Pancreas (tissue), 10 donors: ENCODE data around the gene SYCE1L. TPM values are rescaled to one million over a fixed set of nuclear protein-coding genes. Genes with fewer than 3 reads are reported as not detected.
"Not testable (repeated sequence)": the region's sequence is repeated elsewhere in the genome, so short reads cannot be mapped to it uniquely, and the experiment has no call there.

Experiments
- ATAC-seq, 4 donors: fragments of 200-7000 bp; cut with Tn5 transposase; one replicate each; pipeline versions ENCODE4 v1.8.0 to v1.9.1; 2020; ENCODE audit warnings: mild to moderate bottlenecking in 4 of 4, moderate library complexity in 4 of 4
- DNase-seq, 6 donors: peaks; one replicate each; pipeline ENCODE4 v3.0.0-alpha.2; 2020
- FAIRE-seq: peaks from 2 replicates; lab custom pipeline; 2012; peaks lifted over from hg19 to GRCh38; lab: Jason Lieb, UNC
- H3K27ac ChIP-seq, 4 donors: fragments of 200-600 bp; sonication (generic); 1 replicate in 3 of 4; 2 replicates in 1 of 4; pipeline versions ENCODE4 v1.5.0 to v1.8.0; 2020
- H3K27me3 ChIP-seq, 4 donors: fragments of 200-600 bp; one replicate each; pipeline ENCODE4 v1.8.0; 2021
- H3K36me3 ChIP-seq, 3 donors: fragments of 200-600 bp; sonication (generic) in 1 of 3; one replicate each; pipeline versions ENCODE4 v1.5.0 to v1.8.0; 2020 to 2021
- H3K4me1 ChIP-seq, 3 donors: fragments of 200-600 bp; one replicate each; pipeline ENCODE4 v1.8.0; 2021
- H3K4me3 ChIP-seq, 4 donors: fragments of 200-600 bp; sonication (generic) in 2 of 4; one replicate each; pipeline versions ENCODE4 v1.5.0 to v1.8.0; 2020 to 2021
- H3K9me3 ChIP-seq, 4 donors: fragments of 200-600 bp; one replicate each; pipeline ENCODE4 v1.8.0; 2021
- WGBS, 2 donors: extraction: QIAGEN DNeasy Blood & Tissue Kit; methylation state at CpG; one replicate each; pipeline ENCODE4 v1.1.7; 2013; 5-methylcytosine and 5-hydroxymethylcytosine counted together
- intact Hi-C, 3 donors: fragments of 100-400 bp; cut with DNase I; formaldehyde crosslinking; loops; one replicate each; pipeline versions ENCODE4 v1.11.1 to v1.14.2; 2022
- polyA plus RNA-seq, 2 donors: library from polyadenylated mRNA; stranded (reverse); fragments of 200-250 nt; gene quantifications; one replicate each; pipeline ENCODE4 v1.2.3, GENCODE V29; 2013
- total RNA-seq, 6 donors: library from RNA; stranded (reverse); fragmentation: NEBNext Ultra II Directional in 4 of 6; extraction: Animal tissue kit (Norgen Biotek cat#: 25700) in 4 of 6; gene quantifications; one replicate each; pipeline versions ENCODE4 v1.2.1 to v1.2.4, GENCODE V29; 2021 to 2023
- TF ChIP-seq, protein P1 (sequence below), 4 donors: fragments of 200-600 bp; sonication (generic) in 3 of 4; IDR thresholded peaks; one replicate each; pipeline versions ENCODE4 v1.5.0 to v1.8.0; 2021; ENCODE audit warnings: antibody characterized with exemption in 4 of 4
- donor health status: healthy with polysubstance abuse.
- donor health status: DM: no; HTN: no; CAD: no; lungs with moderate emphysema.
- donor health status: DM: no; HTN: no; CAD: no.
- donor health status: control.
- donor health status: control.
- donor health status: Bipolar disorder and iron deficiency.
- donor health status: DM: yes; HTN: yes; CAD: no.
- donor health status: DM: no; HTN: no; CAD: no.
- donor health status: DM: no; HTN: no; CAD: no.
- donor health status: DM: yes; HTN: yes; CAD: no.

SYCE1L gene
- total and polyA plus RNA-seq, 8 donors: 0.52 to 8.2 (median 3.2) TPM

DNA sequence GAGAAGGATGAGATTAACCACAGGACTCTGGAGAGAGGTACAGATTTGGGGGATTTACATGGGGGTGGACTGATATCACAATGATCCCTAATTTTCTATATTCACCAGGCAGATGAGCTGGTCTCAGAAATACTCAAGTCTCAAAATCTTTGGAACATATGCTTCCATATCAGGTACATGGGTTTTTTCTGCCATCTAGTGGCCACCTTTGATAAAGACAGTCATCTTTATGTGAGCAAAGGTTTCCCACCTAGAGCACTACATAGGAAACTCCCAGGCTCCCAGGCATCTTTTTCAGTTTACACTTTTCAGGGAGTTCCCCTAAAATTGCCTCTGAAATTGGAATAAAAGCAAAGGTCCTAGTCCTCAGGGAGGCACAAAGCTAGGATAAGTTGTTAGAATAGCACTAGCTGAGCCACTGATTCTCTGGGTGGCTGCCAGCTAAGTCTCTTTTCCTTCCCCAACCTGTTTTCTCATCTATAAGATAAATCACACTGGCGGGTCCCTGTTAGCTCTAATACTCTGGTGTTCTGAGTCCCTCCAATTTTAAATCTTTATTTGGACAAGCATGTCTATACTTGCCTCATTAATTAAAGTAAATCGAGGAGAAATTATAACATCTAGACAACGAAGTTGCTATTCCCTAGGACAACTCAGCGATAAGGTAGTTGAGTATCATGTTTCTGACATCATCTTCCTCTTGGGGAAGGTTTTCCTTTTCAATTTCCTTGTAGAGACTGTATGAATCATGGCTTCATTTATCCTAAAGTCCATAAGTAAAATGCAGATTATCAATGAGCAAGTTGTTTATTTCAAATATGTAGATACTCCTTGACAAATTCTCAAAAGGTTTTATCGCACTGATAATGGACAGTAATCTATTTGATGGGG is 27.2 kb upstream of the SYCE1L start:
- no peak overlapping the region for H3K4me3 ChIP-seq
- DNase-seq: peak in 2 of 6 donors; percentile 31 to 33
- 43 to 47% methylated on average over 5 of the region's 5 CpGs for WGBS, 2 donors
- H3K9me3 ChIP-seq: no peaks in the 10 kb centered on the region
- H3K36me3 ChIP-seq: no peaks in the 10 kb centered on the region
- intact Hi-C loops: loop anchor here in 1 of 3 donors (10.0 kb wide), 1 partner anchor 1377 kb away; no protein-coding TSS in a partner anchor
- peak; percentile 49 for FAIRE-seq
- peak in 3 of 4 donors; percentile 87 to 89 (median 88) for ATAC-seq
- H3K27ac ChIP-seq: no peak overlapping the region
- TF ChIP-seq, protein P1, sequence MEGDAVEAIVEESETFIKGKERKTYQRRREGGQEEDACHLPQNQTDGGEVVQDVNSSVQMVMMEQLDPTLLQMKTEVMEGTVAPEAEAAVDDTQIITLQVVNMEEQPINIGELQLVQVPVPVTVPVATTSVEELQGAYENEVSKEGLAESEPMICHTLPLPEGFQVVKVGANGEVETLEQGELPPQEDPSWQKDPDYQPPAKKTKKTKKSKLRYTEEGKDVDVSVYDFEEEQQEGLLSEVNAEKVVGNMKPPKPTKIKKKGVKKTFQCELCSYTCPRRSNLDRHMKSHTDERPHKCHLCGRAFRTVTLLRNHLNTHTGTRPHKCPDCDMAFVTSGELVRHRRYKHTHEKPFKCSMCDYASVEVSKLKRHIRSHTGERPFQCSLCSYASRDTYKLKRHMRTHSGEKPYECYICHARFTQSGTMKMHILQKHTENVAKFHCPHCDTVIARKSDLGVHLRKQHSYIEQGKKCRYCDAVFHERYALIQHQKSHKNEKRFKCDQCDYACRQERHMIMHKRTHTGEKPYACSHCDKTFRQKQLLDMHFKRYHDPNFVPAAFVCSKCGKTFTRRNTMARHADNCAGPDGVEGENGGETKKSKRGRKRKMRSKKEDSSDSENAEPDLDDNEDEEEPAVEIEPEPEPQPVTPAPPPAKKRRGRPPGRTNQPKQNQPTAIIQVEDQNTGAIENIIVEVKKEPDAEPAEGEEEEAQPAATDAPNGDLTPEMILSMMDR (IDR thresholded peaks at IDR 0.05): peak; percentile 59 to 63 (median 60)
- H3K27me3 ChIP-seq: peaks cover 0 to 8% (median 0%) of the 10 kb centered on the region in 4 donors
- no peaks in the 10 kb centered on the region for H3K4me1 ChIP-seq

DNA sequence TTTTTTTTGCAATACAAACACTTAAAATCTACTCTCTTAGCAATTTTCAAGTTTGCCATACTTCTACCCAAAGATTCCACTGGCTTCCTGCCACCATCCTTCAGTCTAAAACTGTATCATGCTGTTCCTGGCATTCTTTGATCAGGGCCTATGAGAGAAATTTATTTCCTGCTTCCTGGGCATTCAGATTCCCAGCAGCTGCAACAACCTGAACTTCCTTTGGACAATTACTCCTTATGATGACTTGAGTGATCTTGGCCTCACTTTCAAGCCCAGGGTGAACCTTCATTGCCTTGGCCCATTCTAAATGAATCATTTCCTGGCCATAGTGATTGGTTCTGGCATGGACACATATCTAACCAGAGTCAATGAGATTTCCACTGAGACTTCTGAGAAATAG is 26.3 kb upstream of the SYCE1L start:
- H3K27ac ChIP-seq: no peak overlapping the region
- DNase-seq: no peak
- H3K9me3 ChIP-seq: no peaks in the 10 kb centered on the region
- FAIRE-seq: no peak
- H3K36me3 ChIP-seq: no peaks in the 10 kb centered on the region
- peaks cover 0 to 8% (median 0%) of the 10 kb centered on the region in 4 donors for H3K27me3 ChIP-seq
- H3K4me1 ChIP-seq: no peaks in the 10 kb centered on the region
- TF ChIP-seq, protein P1 (IDR thresholded peaks at IDR 0.05): no peak
- no peak overlapping the region for H3K4me3 ChIP-seq
- intact Hi-C loops: loop anchor here in 1 of 3 donors (10.0 kb wide), 1 partner anchor 1378 kb away; no protein-coding TSS in a partner anchor
- ATAC-seq: no peak

DNA sequence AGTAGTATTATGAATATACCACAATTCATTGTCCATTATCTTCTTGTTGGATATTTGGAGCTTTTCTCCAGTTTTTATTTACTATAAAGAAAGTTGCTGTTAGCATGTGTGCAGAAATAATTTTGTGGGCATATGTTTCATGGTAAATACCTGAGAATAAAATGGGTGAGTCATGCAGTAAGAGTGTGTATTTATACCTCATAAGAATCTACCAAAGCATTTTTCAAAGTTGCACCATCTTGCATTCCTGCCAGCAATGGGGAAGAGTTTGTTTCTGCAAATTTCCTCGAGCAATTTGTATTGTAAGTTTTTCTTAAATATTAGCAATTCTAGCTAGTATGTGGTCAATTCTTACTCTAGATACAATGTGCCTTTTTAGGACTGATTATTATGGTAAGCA is 16.1 kb upstream of the SYCE1L start:
- no peak for ATAC-seq
- TF ChIP-seq, protein P1 (IDR thresholded peaks at IDR 0.05): no peak
- FAIRE-seq: no peak
- no peak overlapping the region for H3K27ac ChIP-seq
- intact Hi-C loops: no loop called here
- no peaks in the 10 kb centered on the region for H3K9me3 ChIP-seq
- H3K36me3 ChIP-seq: no peaks in the 10 kb centered on the region
- H3K4me1 ChIP-seq: no peaks in the 10 kb centered on the region
- DNase-seq: no peak
- 64 to 71% methylated on average over 1 of the region's 1 CpG for WGBS, 2 donors
- no peaks in the 10 kb centered on the region for H3K27me3 ChIP-seq
- H3K4me3 ChIP-seq: no peak overlapping the region

DNA sequence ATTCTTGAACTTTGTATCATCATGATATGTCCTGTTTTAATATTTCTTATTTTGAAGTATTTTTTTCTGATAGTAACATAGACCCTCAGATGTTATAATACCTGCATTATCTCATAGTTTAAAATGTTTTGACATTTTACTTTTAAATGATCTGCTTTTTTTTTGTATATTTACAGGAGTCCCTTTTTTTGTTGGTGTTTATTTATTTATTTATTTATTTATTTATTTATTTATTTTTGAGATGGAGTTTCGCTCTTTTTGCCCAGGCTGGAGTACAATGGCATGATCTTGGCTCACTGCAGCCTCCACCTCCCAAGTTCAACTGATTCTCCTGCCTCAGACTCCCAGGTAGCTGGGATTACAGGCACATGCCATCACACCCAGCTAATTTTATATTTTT is 12.9 kb upstream of the SYCE1L start:
- H3K9me3 ChIP-seq, H3K4me3 ChIP-seq, H3K36me3 ChIP-seq, H3K27me3 ChIP-seq, H3K4me1 ChIP-seq, ATAC-seq, DNase-seq, intact Hi-C loops, H3K27ac ChIP-seq: not testable (repeated sequence)
- 95 to 100% methylated on average over 1 of the region's 1 CpG for WGBS, 2 donors
- FAIRE-seq: peak; percentile 87

DNA sequence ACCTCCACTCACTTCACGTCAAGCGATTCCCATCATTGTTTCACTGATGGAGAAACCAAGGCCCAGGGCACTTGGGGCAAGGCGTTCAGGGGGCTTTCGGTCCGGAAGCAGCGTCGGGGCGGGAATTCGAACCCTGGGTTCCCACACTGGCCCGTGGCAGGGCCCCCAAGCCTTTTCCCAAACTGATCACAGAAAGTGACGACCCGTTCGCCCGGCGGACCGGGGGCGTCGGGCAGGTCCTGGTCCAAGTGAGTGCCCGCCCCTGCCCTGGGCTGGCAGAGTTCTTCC is 9.1 kb upstream of the SYCE1L start:
- 0% methylated on average over 19 of the region's 19 CpGs for WGBS, 2 donors
- ATAC-seq (no peak), FAIRE-seq (no peak), DNase-seq (no peak)
- Histone ChIP-seq H3K4me3 (peak overlapping the region; percentile 57 to 78 (median 68)), H3K27ac (peak overlapping the region; percentile 95 to 99 (median 97)), H3K36me3 (peaks cover 0 to 5% (median 5%) of the 10 kb centered on the region in 3 donors), H3K27me3 (no peaks in the 10 kb centered on the region), H3K4me1 (peaks cover 0 to 8% (median 3%) of the 10 kb centered on the region in 3 donors), H3K9me3 (no peaks in the 10 kb centered on the region)
- TF ChIP-seq, protein P1 (IDR thresholded peaks at IDR 0.05): no peak
- intact Hi-C loops: no loop called here
